D341Med (cell line): ENCODE results near the gene DCLRE1A.

Experiments used
- DNase-seq: peaks from one replicate; pipeline ENCODE4 v3.0.0; 2012; ENCODE audit warnings: low spot score

Gene DCLRE1A

GRCh38 chr10:113854013-113854760 lies at the start of gene DCLRE1A, which contains the start of gene NHLRC2:
Gene DCLRE1A (minus strand): TSS chr10:113854082. CDS start chr10:113853182, 900 bp downstream.
Gene NHLRC2 (plus strand): TSS chr10:113854661. CDS start chr10:113854873, 212 bp downstream.
- DNase-seq: peak; percentile 66

- DNase-seq: no peak
Measured at GRCh38 chr10:113899952-113900598, 46.2 kb upstream of the DCLRE1A start.

- DNase-seq: no peak
Measured at GRCh38 chr10:113897693-113898618, 44.1 kb upstream of the DCLRE1A start.

GRCh38 chr10:113895018-113895417 lies 41.1 kb upstream of the DCLRE1A start:
- DNase-seq: no peak

GRCh38 chr10:113894581-113894980 lies 40.7 kb upstream of the DCLRE1A start:
- DNase-seq: no peak

GRCh38 chr10:113893570-113893969 lies 39.7 kb upstream of the DCLRE1A start:
- no peak for DNase-seq

- DNase-seq: no peak
Measured at GRCh38 chr10:113891476-113891875, 37.6 kb upstream of the DCLRE1A start.

- no peak for DNase-seq
Measured at GRCh38 chr10:113890769-113891168, 36.9 kb upstream of the DCLRE1A start.

GRCh38 chr10:113889911-113890310 lies 36.0 kb upstream of the DCLRE1A start:
- no peak for DNase-seq

GRCh38 chr10:113882240-113882639 lies 28.4 kb upstream of the DCLRE1A start:
- no peak for DNase-seq

GRCh38 chr10:113880236-113880635 lies 26.4 kb upstream of the DCLRE1A start:
- DNase-seq: no peak

GRCh38 chr10:113879691-113880090 lies 25.8 kb upstream of the DCLRE1A start:
- DNase-seq: no peak

GRCh38 chr10:113876461-113876860 lies 22.6 kb upstream of the DCLRE1A start:
- no peak for DNase-seq

GRCh38 chr10:113875212-113875611 lies 21.3 kb upstream of the DCLRE1A start:
- no peak for DNase-seq

GRCh38 chr10:113872139-113873030 lies 18.5 kb upstream of the DCLRE1A start:
- no peak for DNase-seq

GRCh38 chr10:113869789-113870188 lies 15.9 kb upstream of the DCLRE1A start:
- DNase-seq: no peak

GRCh38 chr10:113867904-113868303 lies 14.0 kb upstream of the DCLRE1A start:
- DNase-seq: no peak

- no peak for DNase-seq
Measured at GRCh38 chr10:113866551-113867394, 12.9 kb upstream of the DCLRE1A start.

- DNase-seq: no peak
Measured at GRCh38 chr10:113865901-113866300, 12.0 kb upstream of the DCLRE1A start.

- no peak for DNase-seq
Measured at GRCh38 chr10:113859261-113859660, 5.4 kb upstream of the DCLRE1A start.
